Osteocyte (in vitro differentiated cells): Measurements from ENCODE around the gene TBXAS1. TPM values are rescaled to one million over a fixed set of nuclear protein-coding genes. Genes with fewer than 3 reads are reported as not detected.

ENCODE experiments used
- DNase-seq: peaks from one replicate; pipeline ENCODE4 v3.0.0; 2021; ENCODE audit warnings: mixed read lengths; ENCODE audit not compliant: unreplicated experiment; ENCODE audit errors: extremely low spot score
- H3K27ac Mint-ChIP-seq: one replicate; pipeline ENCODE4 v1.8.0; 2021; ENCODE audit warnings: mild to moderate bottlenecking, mixed read lengths; ENCODE audit not compliant: unreplicated experiment
- H3K27me3 Mint-ChIP-seq: one replicate; pipeline ENCODE4 v1.8.0; 2021; ENCODE audit warnings: mixed read lengths; ENCODE audit not compliant: unreplicated experiment
- H3K36me3 Mint-ChIP-seq: one replicate; pipeline ENCODE4 v1.8.0; 2021; ENCODE audit warnings: mixed read lengths; ENCODE audit not compliant: unreplicated experiment
- H3K4me1 Mint-ChIP-seq: one replicate; pipeline ENCODE4 v1.8.0; 2021; ENCODE audit warnings: mixed read lengths; ENCODE audit not compliant: unreplicated experiment
- H3K4me3 Mint-ChIP-seq: one replicate; pipeline ENCODE4 v1.8.0; 2021; ENCODE audit warnings: mild to moderate bottlenecking, moderate library complexity, mixed read lengths; ENCODE audit not compliant: unreplicated experiment
- H3K9me3 Mint-ChIP-seq: one replicate; pipeline ENCODE4 v1.8.0; 2021; ENCODE audit warnings: mixed read lengths; ENCODE audit not compliant: unreplicated experiment
- total RNA-seq: library from RNA; stranded (reverse); gene quantifications from 2 replicates; pipeline ENCODE4 v1.2.1, GENCODE V29; 2021
- TF ChIP-seq, protein P1 (sequence below): fragments of 200-600 bp; sonication (generic); IDR thresholded peaks from 2 replicates; pipeline ENCODE4 v1.5.0; 2021; ENCODE audit warnings: antibody characterized with exemption, mild to moderate bottlenecking, moderate library complexity

The TBXAS1 gene
- total RNA-seq, 1 donor from 2014 or later = 3.5 TPM

DNA sequence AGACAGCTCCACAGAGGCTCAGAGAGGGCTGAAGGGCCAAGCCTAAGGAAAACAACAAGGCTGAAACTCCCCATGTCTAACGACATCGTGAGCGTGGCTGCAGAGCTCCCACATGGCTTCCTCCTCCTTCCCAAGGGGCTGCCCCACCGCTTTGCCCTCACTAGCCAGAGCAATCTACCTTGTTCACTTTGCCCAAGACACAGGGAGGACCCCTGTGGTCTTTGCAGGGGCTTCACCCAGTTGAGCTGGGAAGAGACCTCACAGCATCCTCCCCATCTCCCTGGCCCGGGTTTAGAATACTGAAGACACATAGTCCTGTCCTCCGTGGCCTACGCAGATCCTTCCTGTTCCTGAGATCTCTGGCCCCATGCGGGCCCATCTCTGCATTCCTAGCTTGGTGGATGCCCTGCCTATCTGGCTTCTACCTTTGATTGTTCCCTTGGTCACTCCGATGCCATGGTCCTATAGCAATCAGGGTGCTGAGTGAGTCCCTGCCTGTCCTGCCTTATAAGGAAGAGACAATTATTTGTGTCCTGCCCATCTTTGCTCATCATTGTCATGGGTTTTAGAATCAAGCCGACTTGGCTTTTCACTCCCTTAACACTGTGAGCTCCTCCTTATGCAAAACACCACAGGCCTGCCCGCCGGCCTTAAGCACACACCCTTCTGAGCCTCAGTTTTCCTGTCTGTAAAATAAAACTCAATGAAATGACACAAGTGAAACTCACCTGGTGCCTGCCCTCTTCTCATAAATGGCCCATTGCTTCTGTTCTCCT is 160.5 kb downstream of the TBXAS1 start:
- TF ChIP-seq, protein P1, sequence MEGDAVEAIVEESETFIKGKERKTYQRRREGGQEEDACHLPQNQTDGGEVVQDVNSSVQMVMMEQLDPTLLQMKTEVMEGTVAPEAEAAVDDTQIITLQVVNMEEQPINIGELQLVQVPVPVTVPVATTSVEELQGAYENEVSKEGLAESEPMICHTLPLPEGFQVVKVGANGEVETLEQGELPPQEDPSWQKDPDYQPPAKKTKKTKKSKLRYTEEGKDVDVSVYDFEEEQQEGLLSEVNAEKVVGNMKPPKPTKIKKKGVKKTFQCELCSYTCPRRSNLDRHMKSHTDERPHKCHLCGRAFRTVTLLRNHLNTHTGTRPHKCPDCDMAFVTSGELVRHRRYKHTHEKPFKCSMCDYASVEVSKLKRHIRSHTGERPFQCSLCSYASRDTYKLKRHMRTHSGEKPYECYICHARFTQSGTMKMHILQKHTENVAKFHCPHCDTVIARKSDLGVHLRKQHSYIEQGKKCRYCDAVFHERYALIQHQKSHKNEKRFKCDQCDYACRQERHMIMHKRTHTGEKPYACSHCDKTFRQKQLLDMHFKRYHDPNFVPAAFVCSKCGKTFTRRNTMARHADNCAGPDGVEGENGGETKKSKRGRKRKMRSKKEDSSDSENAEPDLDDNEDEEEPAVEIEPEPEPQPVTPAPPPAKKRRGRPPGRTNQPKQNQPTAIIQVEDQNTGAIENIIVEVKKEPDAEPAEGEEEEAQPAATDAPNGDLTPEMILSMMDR = no peak
- no peak for DNase-seq
- peaks cover 4% of the 10 kb centered on the region for H3K27me3 Mint-ChIP-seq
- no peak overlapping the region for H3K27ac Mint-ChIP-seq
- no peak overlapping the region for H3K4me3 Mint-ChIP-seq
- H3K36me3 Mint-ChIP-seq = no peaks in the 10 kb centered on the region
- peaks cover 8% of the 10 kb centered on the region for H3K4me1 Mint-ChIP-seq
- no peaks in the 10 kb centered on the region for H3K9me3 Mint-ChIP-seq

DNA sequence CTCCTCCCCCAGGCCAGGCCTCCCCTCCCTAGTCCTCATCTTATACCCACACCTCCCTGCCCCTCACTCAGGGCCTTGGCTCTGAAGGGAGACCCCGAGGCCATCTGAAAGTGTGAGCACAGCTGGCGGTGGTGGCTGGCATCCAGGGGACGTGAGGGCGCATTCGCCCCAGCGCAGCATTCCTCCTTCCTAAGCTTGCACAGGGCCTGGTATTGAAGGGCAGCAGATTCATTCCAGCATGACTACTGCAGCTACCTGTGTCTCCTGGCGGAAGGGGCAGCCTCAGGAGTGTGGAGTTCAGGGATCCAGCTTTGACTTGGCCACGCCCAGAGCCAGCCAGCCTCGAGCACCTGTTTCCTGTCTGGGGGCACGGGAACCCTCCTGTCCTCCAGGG is 161.1 kb downstream of the TBXAS1 start:
- H3K9me3 Mint-ChIP-seq = no peaks in the 10 kb centered on the region
- H3K4me3 Mint-ChIP-seq = no peak overlapping the region
- H3K27me3 Mint-ChIP-seq = no peaks in the 10 kb centered on the region
- H3K27ac Mint-ChIP-seq = no peak overlapping the region
- no peaks in the 10 kb centered on the region for H3K36me3 Mint-ChIP-seq
- DNase-seq = no peak
- TF ChIP-seq, protein P1 = no peak
- peaks cover 12% of the 10 kb centered on the region for H3K4me1 Mint-ChIP-seq

DNA sequence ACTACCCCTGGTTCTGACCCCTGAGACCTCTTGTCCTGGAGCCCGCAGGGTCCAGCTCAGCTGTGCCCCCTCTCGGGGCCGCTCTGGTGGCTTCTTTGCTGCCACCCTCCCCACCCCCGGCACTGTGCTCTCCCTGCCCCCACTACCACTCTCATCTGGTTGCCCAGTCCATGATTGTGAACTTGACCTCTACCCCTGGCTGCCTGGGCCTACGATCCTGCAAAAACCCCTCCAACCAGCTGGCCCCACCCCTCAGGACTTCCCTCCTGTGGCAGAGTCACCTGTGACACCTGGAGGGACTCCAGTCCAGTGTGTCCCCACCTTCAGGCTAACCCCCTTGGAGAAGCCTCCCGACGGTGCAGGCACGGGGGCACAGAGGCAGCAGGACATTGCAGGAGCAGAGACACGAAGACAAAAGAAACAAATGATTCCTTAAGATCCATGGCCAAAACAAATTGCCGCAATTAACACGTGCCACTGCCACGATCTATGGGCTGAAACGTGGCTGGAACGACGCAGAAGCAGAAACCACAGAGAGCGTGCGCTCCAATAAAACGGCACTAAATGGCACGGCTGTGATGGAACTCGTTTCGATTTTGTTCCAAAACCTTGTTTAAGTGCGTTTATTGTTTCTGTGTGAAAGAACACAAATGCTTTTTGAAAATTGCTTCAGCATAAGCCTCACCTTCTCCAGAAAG is 161.7 kb downstream of the TBXAS1 start:
- Mint-ChIP-seq H3K27me3 (no peaks in the 10 kb centered on the region), H3K27ac (no peak overlapping the region), H3K9me3 (no peaks in the 10 kb centered on the region), H3K36me3 (no peaks in the 10 kb centered on the region), H3K4me1 (peaks cover 12% of the 10 kb centered on the region), H3K4me3 (no peak overlapping the region)
- TF ChIP-seq, protein P1 = no peak
- DNase-seq = no peak

DNA sequence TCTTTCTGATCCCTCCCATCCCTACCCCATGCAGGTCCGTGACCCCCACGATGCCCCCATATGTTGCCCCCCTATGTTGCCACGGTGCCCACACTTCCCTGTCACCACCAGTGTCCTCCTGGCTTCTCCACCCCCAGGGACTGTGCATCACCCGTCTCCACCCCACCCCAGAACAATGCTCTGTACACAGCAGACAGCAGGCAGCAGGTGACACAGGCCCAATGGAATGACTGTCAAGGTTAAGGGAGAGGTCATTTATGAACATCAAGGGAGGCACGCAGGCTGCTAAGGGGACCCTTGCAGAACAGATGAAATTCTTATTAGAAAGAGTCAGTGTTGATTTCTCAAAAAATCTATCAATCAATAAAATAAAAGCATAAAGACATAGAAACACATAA is 162.2 kb downstream of the TBXAS1 start:
- Mint-ChIP-seq H3K36me3 (no peaks in the 10 kb centered on the region), H3K4me3 (no peak overlapping the region), H3K4me1 (peaks cover 12% of the 10 kb centered on the region), H3K9me3 (no peaks in the 10 kb centered on the region), H3K27me3 (no peaks in the 10 kb centered on the region), H3K27ac (no peak overlapping the region)
- TF ChIP-seq, protein P1 = no peak
- DNase-seq = no peak

DNA sequence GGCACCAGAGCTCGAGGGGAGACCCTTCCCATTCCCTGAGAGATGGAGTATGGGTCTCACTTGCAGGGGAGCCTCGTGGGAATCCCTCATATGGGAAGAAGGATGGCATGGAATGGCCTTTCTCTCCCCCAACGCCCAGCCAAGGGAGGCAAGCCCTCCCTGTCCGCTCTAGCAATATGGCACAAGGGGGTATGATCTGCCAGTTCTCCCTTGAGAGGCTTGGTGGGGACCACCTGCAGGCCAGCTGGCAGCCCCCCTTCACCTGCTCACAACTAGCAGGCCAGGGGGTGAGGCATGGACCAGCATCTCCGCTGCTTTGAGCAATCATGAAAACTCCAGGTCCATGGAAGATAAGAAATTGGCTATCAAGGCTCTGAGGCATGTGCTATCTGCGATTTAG is 162.8 kb downstream of the TBXAS1 start:
- TF ChIP-seq, protein P1 = no peak
- no peak for DNase-seq
- H3K27me3 Mint-ChIP-seq = no peaks in the 10 kb centered on the region
- H3K9me3 Mint-ChIP-seq = no peaks in the 10 kb centered on the region
- H3K36me3 Mint-ChIP-seq = no peaks in the 10 kb centered on the region
- H3K4me1 Mint-ChIP-seq = peaks cover 12% of the 10 kb centered on the region
- no peak overlapping the region for H3K27ac Mint-ChIP-seq
- H3K4me3 Mint-ChIP-seq = no peak overlapping the region
